Chondrocyte (in vitro differentiated cells): Measurements from ENCODE around the gene IGLON5. TPM values are rescaled to one million over a fixed set of nuclear protein-coding genes. Genes with fewer than 3 reads are reported as not detected.

Experiments
- DNase-seq: peaks from one replicate; pipeline ENCODE4 v3.0.0; 2021; ENCODE audit warnings: mixed read lengths, low spot score
- H3K27ac Mint-ChIP-seq: one replicate; pipeline ENCODE4 v1.8.0; 2021; ENCODE audit warnings: mild to moderate bottlenecking, moderate library complexity, mixed read lengths; ENCODE audit not compliant: unreplicated experiment
- H3K27me3 Mint-ChIP-seq: 2 replicates; pipeline ENCODE4 v1.8.0; 2021; ENCODE audit warnings: low read depth, mixed read lengths
- H3K36me3 Mint-ChIP-seq: 2 replicates; pipeline ENCODE4 v1.8.0; 2021; ENCODE audit warnings: low read depth, mixed read lengths
- H3K4me1 Mint-ChIP-seq: 2 replicates; pipeline ENCODE4 v1.8.0; 2021; ENCODE audit warnings: low read depth, mild to moderate bottlenecking, mixed read lengths
- H3K4me3 Mint-ChIP-seq: one replicate; pipeline ENCODE4 v1.8.0; 2021; ENCODE audit warnings: mild to moderate bottlenecking, moderate library complexity, mixed read lengths; ENCODE audit not compliant: unreplicated experiment
- H3K9me3 Mint-ChIP-seq: 2 replicates; pipeline ENCODE4 v1.8.0; 2021; ENCODE audit warnings: low read depth, mixed read lengths
- total RNA-seq: library from RNA; stranded (reverse); gene quantifications from 3 replicates; pipeline ENCODE4 v1.2.1, GENCODE V29; 2021
- TF ChIP-seq, protein P1 (sequence below): fragments of 200-600 bp; sonication (generic); IDR thresholded peaks from 2 replicates; pipeline ENCODE4 v1.5.0; 2021; ENCODE audit warnings: antibody characterized with exemption, mild to moderate bottlenecking, moderate library complexity

Gene IGLON5
- total RNA-seq, 1 donor from 2014 or later = 0.07 TPM

DNA sequence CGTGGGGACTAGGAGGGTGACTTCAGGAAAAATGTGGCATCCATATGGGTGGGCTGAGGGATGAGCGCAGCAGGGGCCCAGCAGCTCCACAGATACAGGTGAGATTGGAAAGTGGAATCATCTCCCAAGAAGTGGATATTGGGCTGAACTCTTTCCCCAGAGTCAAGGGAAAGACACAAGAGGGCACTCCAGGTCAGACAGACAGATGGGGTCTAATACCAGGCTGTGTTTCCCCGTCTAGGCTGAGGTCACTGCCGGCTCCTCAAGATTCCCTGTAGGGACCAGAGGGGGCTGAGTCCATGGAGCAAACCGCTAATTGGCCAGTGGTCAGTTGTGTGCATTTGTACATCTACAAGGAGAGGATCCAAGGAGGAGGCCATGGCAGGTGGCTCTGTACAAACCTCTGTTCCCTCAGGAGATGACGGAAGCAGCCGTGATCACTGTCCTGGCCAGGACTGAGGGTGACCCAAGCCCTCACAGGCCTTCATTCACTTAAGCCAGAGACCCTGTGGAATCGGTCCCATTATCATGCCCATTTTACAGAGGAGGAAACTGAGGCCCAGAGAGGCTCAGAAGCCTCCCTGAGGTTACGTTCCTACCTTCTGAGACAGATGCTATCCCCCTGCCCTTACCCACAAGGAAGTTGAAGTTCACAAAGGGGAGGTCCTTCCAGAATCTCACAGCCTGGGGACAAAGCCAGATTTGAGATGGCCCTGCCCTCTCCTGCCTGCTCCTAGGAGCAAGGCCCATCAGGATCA, 14.9 kb upstream of the IGLON5 start:
- H3K36me3 Mint-ChIP-seq = no peaks in the 10 kb centered on the region
- TF ChIP-seq, protein P1, sequence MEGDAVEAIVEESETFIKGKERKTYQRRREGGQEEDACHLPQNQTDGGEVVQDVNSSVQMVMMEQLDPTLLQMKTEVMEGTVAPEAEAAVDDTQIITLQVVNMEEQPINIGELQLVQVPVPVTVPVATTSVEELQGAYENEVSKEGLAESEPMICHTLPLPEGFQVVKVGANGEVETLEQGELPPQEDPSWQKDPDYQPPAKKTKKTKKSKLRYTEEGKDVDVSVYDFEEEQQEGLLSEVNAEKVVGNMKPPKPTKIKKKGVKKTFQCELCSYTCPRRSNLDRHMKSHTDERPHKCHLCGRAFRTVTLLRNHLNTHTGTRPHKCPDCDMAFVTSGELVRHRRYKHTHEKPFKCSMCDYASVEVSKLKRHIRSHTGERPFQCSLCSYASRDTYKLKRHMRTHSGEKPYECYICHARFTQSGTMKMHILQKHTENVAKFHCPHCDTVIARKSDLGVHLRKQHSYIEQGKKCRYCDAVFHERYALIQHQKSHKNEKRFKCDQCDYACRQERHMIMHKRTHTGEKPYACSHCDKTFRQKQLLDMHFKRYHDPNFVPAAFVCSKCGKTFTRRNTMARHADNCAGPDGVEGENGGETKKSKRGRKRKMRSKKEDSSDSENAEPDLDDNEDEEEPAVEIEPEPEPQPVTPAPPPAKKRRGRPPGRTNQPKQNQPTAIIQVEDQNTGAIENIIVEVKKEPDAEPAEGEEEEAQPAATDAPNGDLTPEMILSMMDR = no peak
- peaks cover 2% of the 10 kb centered on the region for H3K9me3 Mint-ChIP-seq
- H3K4me1 Mint-ChIP-seq = no peaks in the 10 kb centered on the region
- no peak overlapping the region for H3K27ac Mint-ChIP-seq
- H3K27me3 Mint-ChIP-seq = peaks cover 18% of the 10 kb centered on the region
- no peak overlapping the region for H3K4me3 Mint-ChIP-seq
- no peak for DNase-seq

DNA sequence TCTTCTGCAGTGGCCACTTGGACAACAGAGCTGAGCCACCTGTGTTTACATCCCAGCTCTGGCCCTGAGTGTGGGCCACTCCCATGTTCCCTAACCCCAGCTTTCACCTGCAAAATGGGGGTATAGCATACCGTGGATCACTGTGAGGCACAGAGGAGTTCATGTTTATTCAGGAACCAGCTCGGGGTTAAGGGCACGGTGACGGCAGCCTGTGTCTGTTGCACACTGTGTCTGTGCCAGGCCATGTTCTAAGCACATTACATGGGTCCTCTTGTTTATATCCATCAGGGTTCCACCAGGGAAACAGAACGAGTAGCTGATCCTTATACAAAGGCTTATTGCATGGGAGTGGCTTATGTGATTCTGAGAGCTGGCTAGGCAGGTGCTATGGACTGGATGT, 14.0 kb upstream of the IGLON5 start:
- no peak for DNase-seq
- H3K4me1 Mint-ChIP-seq = no peaks in the 10 kb centered on the region
- H3K4me3 Mint-ChIP-seq = no peak overlapping the region
- peaks cover 18% of the 10 kb centered on the region for H3K27me3 Mint-ChIP-seq
- TF ChIP-seq, protein P1 = no peak
- peaks cover 8% of the 10 kb centered on the region for H3K9me3 Mint-ChIP-seq
- no peak overlapping the region for H3K27ac Mint-ChIP-seq
- H3K36me3 Mint-ChIP-seq = no peaks in the 10 kb centered on the region

DNA sequence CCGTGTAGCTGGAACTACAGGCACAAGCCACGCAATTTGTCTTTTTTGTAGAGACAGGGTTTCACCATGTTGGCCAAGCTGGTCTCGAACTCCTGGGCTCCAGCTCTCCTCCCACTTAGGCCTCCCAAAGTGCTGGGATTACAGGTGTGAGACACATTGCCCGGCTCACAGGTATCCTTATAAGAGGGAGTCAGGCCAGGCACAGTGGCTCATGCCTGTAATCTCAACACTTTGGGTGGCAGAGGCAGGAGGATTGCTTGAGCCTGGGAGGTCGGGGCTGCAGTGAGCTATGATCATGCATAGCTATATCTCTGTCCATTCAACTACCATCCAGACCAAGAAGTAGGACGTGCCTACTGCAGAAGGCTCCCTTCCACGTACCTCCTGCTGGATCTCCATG, 10.2 kb upstream of the IGLON5 start:
- Mint-ChIP-seq H3K27ac (no peak overlapping the region), H3K4me1 (no peaks in the 10 kb centered on the region), H3K36me3 (no peaks in the 10 kb centered on the region), H3K9me3 (peaks cover 23% of the 10 kb centered on the region), H3K27me3 (peaks cover 5% of the 10 kb centered on the region), H3K4me3 (no peak overlapping the region)
- TF ChIP-seq, protein P1 = no peak
- no peak for DNase-seq

DNA sequence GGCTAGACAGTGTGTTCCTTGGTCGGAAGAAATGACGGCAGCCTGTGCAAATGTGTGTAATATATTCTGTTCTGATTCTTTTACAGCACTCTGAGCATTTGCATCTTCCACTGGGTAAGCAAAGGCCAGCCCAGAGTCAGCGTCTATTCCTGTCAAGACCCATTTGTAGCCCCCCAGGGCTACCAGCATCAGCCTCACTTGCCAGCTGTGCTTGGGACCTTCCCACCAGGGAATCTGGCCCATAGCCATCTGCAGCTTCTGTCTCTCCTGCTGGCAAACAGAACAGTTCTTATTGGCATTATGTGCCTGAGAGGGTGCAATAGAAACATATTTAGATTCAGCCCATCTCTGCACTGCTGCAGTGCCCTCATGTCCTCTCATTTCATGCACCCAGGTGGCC, 6.0 kb upstream of the IGLON5 start:
- Mint-ChIP-seq H3K9me3 (peaks cover 41% of the 10 kb centered on the region), H3K27ac (no peak overlapping the region), H3K4me1 (no peaks in the 10 kb centered on the region), H3K4me3 (no peak overlapping the region), H3K36me3 (no peaks in the 10 kb centered on the region), H3K27me3 (peaks cover 10% of the 10 kb centered on the region)
- DNase-seq = no peak
- TF ChIP-seq, protein P1 = no peak

DNA sequence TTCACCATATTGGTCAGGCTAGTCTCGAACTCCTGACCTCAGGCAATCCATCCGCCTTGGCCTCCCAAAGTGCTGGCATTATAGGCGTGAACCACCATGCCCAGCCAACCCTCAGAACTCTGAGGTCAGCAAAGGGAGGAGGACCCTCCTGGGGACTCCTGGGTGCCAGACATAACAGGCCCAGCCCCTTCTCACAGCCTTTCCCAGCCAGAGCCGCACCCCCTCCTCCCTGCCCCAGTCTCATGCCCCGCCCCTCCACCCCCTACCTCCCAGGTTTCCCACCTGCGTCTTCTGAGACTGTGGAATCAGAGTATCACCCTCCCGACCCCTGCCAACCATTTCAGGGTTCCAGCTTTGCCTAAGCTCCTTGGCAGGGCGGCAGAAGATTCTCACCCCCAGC, 5.2 kb downstream of the IGLON5 start:
- Mint-ChIP-seq H3K36me3 (no peaks in the 10 kb centered on the region), H3K4me3 (no peak overlapping the region), H3K9me3 (peaks cover 9% of the 10 kb centered on the region), H3K27me3 (peaks cover 23% of the 10 kb centered on the region), H3K4me1 (peaks cover 3% of the 10 kb centered on the region), H3K27ac (no peak overlapping the region)
- DNase-seq = no peak
- TF ChIP-seq, protein P1 = no peak
